GM12865 (cell line): ENCODE results near the gene ZNF786.

Experiments used
- DNase-seq: peaks from one replicate; pipeline ENCODE4 v3.0.0; 2010; ENCODE audit warnings: low read depth
- H3K4me3 ChIP-seq: 2 replicates; pipeline ENCODE4 v1.5.1; 2011; ENCODE audit warnings: mild to moderate bottlenecking, low read depth, low read length, control low read depth
- TF ChIP-seq, protein P1 (sequence below): IDR thresholded peaks from 2 replicates; pipeline ENCODE4 v1.5.1; 2011; ENCODE audit warnings: low read length, control low read depth, low read depth, inconsistent platforms; ENCODE audit not compliant: insufficient read depth; ENCODE audit errors: missing control alignments

The ZNF786 gene

DNA sequence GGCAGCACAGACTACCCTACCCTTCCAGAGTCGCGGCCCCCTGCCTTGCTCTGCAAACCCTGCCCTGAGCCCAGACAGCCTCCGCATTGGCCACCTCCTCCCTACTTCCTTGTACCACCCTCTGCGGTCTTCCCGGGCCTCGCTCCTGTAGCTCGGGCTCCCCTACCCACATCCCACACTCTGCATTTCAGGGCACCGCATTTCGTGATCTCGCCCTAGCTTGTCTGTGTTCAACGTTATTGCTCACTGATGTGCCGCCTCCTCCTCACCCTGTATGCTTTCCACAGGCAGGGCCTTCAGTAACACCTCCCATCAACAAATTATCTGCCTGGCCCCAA is 68.8 kb downstream of the ZNF786 start:
- no peak for DNase-seq
- no peak overlapping the region for H3K4me3 ChIP-seq
- TF ChIP-seq, protein P1, sequence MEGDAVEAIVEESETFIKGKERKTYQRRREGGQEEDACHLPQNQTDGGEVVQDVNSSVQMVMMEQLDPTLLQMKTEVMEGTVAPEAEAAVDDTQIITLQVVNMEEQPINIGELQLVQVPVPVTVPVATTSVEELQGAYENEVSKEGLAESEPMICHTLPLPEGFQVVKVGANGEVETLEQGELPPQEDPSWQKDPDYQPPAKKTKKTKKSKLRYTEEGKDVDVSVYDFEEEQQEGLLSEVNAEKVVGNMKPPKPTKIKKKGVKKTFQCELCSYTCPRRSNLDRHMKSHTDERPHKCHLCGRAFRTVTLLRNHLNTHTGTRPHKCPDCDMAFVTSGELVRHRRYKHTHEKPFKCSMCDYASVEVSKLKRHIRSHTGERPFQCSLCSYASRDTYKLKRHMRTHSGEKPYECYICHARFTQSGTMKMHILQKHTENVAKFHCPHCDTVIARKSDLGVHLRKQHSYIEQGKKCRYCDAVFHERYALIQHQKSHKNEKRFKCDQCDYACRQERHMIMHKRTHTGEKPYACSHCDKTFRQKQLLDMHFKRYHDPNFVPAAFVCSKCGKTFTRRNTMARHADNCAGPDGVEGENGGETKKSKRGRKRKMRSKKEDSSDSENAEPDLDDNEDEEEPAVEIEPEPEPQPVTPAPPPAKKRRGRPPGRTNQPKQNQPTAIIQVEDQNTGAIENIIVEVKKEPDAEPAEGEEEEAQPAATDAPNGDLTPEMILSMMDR = no peak

GRCh38 chr7:149020483-149020882 is 70.0 kb downstream of the ZNF786 start:
- no peak overlapping the region for H3K4me3 ChIP-seq
- TF ChIP-seq, protein P1 = no peak
- no peak for DNase-seq
